ENCODE data around the gene DSN1.

Gene DSN1

DNA sequence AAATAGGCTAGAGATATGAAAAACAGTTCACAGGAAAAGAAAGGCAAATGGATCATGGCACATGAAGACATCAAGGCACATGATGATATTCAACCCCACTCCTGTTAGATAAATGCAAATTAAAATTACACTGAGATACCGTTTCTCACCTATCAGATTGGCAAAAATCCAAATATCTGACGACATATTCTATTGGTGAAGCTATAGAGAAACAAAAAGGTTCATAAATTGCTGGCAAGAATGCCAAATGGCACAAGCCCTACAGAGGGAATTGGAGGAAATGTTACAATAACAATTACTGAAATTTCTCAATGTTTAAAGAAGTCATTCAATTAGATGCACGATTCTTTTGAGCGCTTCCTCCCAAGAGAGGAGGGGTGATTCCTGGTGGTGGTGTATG, 45.3 kb upstream of the DSN1 start:
- Histone ChIP-seq H3F3A (ENCODE audit: control insufficient read depth, insufficient read depth) (no peaks in the 10 kb centered on the region), H3K4me3 (ENCODE audit: low read length) (no peak overlapping the region), H3K27ac (ENCODE audit: low read depth, low read length) (no peak overlapping the region), H3K4me1 (ENCODE audit: control insufficient read depth, low read length) (no peaks in the 10 kb centered on the region), H3K27me3 (ENCODE audit: control insufficient read depth, low read length) (no peaks in the 10 kb centered on the region), H3K9me2 (replicated peaks; ENCODE audit: control insufficient read depth, low read length) (no peaks in the 10 kb centered on the region), H3K36me3 (ENCODE audit: control insufficient read depth, low read length) (no peaks in the 10 kb centered on the region; the same call in 1 of the 2 replicates), H3K79me2 (ENCODE audit: control insufficient read depth, low read length) (no peaks in the 10 kb centered on the region), H3K4me2 (ENCODE audit: low read length) (no peak overlapping the region), H3K9me3 (ENCODE audit: control insufficient read depth, insufficient read depth, low read length) (no peaks in the 10 kb centered on the region), H4K20me1 (ENCODE audit: control insufficient read depth, insufficient read depth, low read depth, low read length) (no peaks in the 10 kb centered on the region)
- TF ChIP-seq, protein P1, sequence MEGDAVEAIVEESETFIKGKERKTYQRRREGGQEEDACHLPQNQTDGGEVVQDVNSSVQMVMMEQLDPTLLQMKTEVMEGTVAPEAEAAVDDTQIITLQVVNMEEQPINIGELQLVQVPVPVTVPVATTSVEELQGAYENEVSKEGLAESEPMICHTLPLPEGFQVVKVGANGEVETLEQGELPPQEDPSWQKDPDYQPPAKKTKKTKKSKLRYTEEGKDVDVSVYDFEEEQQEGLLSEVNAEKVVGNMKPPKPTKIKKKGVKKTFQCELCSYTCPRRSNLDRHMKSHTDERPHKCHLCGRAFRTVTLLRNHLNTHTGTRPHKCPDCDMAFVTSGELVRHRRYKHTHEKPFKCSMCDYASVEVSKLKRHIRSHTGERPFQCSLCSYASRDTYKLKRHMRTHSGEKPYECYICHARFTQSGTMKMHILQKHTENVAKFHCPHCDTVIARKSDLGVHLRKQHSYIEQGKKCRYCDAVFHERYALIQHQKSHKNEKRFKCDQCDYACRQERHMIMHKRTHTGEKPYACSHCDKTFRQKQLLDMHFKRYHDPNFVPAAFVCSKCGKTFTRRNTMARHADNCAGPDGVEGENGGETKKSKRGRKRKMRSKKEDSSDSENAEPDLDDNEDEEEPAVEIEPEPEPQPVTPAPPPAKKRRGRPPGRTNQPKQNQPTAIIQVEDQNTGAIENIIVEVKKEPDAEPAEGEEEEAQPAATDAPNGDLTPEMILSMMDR (IDR thresholded peaks at IDR 0.05; ENCODE audit: low read depth, low read length, poor library complexity, severe bottlenecking) = no peak
- no peak for TF ChIP-seq EZH2phosphoT487 (IDR thresholded peaks at IDR 0.05; ENCODE audit: borderline replicate concordance, low read length)

DNA sequence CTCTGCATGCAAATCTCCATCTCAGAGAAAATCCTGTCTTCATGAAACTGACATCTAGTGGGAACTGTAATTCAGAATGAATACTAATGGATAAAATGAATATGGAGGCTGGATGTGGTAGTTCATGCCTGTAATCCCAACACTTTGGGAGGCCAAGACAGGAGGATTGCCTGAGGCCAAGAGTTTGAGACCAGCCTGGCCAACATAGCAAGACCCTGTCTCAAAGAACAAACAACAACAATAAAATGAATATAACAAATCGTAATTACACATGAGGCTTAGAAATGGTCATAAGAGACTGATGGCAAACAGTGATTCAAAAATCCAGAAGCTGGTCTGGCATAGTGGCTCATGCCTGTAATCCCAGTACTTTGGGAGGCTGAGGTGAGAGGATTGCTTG, 44.6 kb upstream of the DSN1 start:
- Histone ChIP-seq H3K4me1 (ENCODE audit: control insufficient read depth, low read length) (no peaks in the 10 kb centered on the region), H3K79me2 (ENCODE audit: control insufficient read depth, low read length) (no peaks in the 10 kb centered on the region), H3K4me3 (ENCODE audit: low read length) (no peak overlapping the region), H3K27ac (ENCODE audit: low read depth, low read length) (no peak overlapping the region), H3K36me3 (ENCODE audit: control insufficient read depth, low read length) (no peaks in the 10 kb centered on the region; the same call in 1 of the 2 replicates), H3K4me2 (ENCODE audit: low read length) (no peak overlapping the region), H3K9me2 (replicated peaks; ENCODE audit: control insufficient read depth, low read length) (no peaks in the 10 kb centered on the region), H4K20me1 (ENCODE audit: control insufficient read depth, insufficient read depth, low read depth, low read length) (no peaks in the 10 kb centered on the region), H3K9me3 (ENCODE audit: control insufficient read depth, insufficient read depth, low read length) (no peaks in the 10 kb centered on the region), H3F3A (ENCODE audit: control insufficient read depth, insufficient read depth) (no peaks in the 10 kb centered on the region), H3K27me3 (ENCODE audit: control insufficient read depth, low read length) (no peaks in the 10 kb centered on the region)
- TF ChIP-seq, protein P1 (IDR thresholded peaks at IDR 0.05; ENCODE audit: low read depth, low read length, poor library complexity, severe bottlenecking) = no peak
- no peak for TF ChIP-seq EZH2phosphoT487 (IDR thresholded peaks at IDR 0.05; ENCODE audit: borderline replicate concordance, low read length)

DNA sequence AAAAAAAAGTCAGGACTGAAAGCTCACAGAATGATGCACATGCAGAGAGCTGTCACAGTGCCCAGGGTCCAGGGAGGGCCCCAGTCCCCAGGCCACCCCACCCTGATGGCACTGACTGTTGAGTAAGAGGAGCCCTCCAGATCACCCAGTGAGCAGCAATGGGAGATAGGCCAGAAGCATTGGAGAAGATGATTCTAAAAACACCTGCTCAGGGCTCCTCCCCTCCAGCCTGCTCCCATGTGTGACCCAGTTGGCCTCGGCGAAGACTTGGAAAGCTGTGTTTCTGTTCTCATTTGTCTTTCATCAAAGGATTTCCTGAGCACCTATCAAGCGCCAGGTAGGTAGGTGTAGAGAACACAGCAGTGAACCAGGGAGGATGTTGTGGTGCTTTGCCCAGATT, 43.9 kb upstream of the DSN1 start:
- no peaks in the 10 kb centered on the region for H3K27me3 ChIP-seq (ENCODE audit: control insufficient read depth, low read length)
- no peaks in the 10 kb centered on the region for H4K20me1 ChIP-seq (ENCODE audit: control insufficient read depth, insufficient read depth, low read depth, low read length)
- no peaks in the 10 kb centered on the region for H3F3A ChIP-seq (ENCODE audit: control insufficient read depth, insufficient read depth)
- peaks cover 5% of the 10 kb centered on the region; the same call in 1 of the 2 replicates for H3K36me3 ChIP-seq (ENCODE audit: control insufficient read depth, low read length)
- H3K4me2 ChIP-seq (ENCODE audit: low read length) = no peak overlapping the region
- H3K9me3 ChIP-seq (ENCODE audit: control insufficient read depth, insufficient read depth, low read length) = no peaks in the 10 kb centered on the region
- H3K9me2 ChIP-seq (replicated peaks; ENCODE audit: control insufficient read depth, low read length) = no peaks in the 10 kb centered on the region
- no peak overlapping the region for H3K4me3 ChIP-seq (ENCODE audit: low read length)
- TF ChIP-seq, protein P1 (IDR thresholded peaks at IDR 0.05; ENCODE audit: low read depth, low read length, poor library complexity, severe bottlenecking) = no peak
- TF ChIP-seq EZH2phosphoT487 (IDR thresholded peaks at IDR 0.05; ENCODE audit: borderline replicate concordance, low read length) = no peak
- no peaks in the 10 kb centered on the region for H3K79me2 ChIP-seq (ENCODE audit: control insufficient read depth, low read length)
- no peaks in the 10 kb centered on the region for H3K4me1 ChIP-seq (ENCODE audit: control insufficient read depth, low read length)
- no peak overlapping the region for H3K27ac ChIP-seq (ENCODE audit: low read depth, low read length)

All from DOHH2 (cell line).